Left renal pelvis (tissue), 4 donors: ENCODE results near the gene MYT1. TPM values are rescaled to one million over a fixed set of nuclear protein-coding genes. Genes with fewer than 3 reads are reported as not detected.
A peak's percentile ranks its signal among the peaks of the same experiment; 100 is the strongest.

Source experiments
- DNase-seq, 4 donors: peaks; one replicate each; pipeline ENCODE4 v3.0.0-alpha.2; 2013; ENCODE audit warnings: low read depth in 4 of 4, low spot score in 3 of 4
- polyA plus RNA-seq, 4 donors: library from polyadenylated mRNA; unstranded; fragments of 120-200 nt; gene quantifications; one replicate each; pipeline ENCODE4 v1.2.1, GENCODE V29; 2013; ENCODE audit not compliant: insufficient read length in 4 of 4

The MYT1 gene
- polyA plus RNA-seq, 4 donors: 0.23 to 0.79 (median 0.52) TPM

GRCh38 chr20:64153861-64154589 lies 10.2 kb upstream of the MYT1 start:
- DNase-seq: no peak

GRCh38 chr20:64154590-64155257 lies 9.5 kb upstream of the MYT1 start:
- DNase-seq: no peak

- no peak for DNase-seq
Measured at GRCh38 chr20:64155258-64156135, 8.8 kb upstream of the MYT1 start.

- DNase-seq: no peak
Measured at GRCh38 chr20:64156136-64156885, 7.9 kb upstream of the MYT1 start.

- no peak for DNase-seq
Measured at GRCh38 chr20:64156886-64157875, 7.1 kb upstream of the MYT1 start.

DNA sequence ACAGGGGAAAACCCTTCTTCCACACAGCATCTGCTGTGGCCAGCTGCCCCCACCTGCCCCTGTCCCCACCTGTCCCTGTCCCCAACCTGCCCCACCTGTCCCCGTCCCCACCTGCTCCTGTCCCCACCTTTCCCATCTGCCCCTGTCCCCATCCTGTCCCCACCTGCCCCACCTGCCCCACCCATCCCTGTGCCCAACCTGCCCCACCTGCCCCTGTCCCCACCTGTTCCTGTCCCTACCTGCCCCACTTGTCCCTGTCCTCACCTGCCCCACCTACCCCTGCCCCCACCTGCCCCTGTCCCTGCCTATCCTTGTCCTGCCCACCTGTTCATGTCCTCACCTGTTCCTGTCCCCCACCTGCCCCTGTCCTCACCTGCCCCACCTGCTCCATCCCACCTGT lies 6.4 kb upstream of the MYT1 start:
- no peak for DNase-seq

DNA sequence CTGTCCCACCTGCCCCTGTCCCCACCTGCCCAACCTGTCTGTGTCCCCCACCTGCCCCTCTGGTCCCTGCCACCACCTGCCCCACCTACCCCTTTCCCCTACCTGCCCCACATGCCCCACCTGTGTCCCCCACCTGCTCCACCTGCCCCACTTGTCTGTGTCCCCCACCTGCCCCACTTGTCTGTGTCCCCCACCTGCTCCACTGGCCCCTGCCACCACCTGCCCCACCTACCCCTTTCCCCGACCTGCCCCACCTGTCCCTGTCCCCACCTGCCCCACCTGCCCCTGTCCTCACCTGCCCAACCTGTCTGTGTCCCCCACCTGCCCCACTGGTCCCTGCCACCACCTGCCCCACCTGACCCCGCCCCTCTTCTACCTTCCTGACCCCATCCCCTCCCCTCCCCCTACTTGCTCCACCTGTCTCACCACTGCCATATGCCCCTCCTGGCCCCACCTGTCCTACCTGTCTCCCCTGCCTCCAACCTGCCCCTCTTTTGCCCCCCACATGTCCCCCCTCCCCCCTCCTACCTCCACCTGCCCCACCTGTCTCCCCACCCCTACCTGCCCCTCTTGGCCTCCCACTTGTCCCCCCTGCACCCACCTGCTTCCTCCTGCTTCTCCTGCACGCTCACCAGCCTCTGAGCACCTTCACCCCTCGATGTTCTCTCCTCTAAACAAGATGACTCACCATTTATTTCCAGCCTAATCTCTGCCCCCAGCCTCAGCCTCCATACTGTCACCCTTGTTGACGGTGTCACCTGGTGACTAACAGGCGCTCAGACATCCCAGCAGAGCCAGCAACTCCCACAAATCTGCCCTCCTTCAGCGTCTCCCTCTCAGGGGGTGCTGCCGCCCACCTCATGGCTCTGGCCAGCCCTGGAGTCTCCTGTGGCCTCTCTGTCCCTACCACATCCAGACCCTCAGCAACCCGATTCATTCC lies 5.6 kb upstream of the MYT1 start:
- no peak for DNase-seq

- no peak for DNase-seq
Measured at GRCh38 chr20:64159286-64159680, 5.0 kb upstream of the MYT1 start.

GRCh38 chr20:64159711-64160110 lies 4.5 kb upstream of the MYT1 start:
- no peak for DNase-seq

DNA sequence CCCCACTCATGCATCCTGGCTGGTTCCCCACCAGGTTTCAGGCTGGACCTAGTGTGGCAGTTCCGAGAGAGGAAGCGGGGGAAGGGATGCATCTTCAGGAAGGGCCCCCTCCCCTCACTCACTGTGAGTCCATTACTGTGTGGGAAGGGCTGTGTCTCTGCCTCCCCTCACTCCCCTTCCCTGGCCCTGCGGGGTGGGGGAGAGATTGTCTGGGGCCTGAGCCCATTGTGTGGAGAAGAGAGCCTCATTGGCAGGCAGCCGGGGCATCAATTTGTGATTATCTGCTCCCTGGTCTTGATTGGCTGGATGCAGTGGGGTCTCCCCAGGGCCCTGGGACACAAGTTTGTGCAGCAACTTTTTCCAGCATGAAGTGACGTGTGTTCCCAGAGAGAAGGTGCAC lies 4.1 kb upstream of the MYT1 start:
- no peak for DNase-seq

- DNase-seq: no peak
Measured at GRCh38 chr20:64160526-64161355, 3.5 kb upstream of the MYT1 start.

DNA sequence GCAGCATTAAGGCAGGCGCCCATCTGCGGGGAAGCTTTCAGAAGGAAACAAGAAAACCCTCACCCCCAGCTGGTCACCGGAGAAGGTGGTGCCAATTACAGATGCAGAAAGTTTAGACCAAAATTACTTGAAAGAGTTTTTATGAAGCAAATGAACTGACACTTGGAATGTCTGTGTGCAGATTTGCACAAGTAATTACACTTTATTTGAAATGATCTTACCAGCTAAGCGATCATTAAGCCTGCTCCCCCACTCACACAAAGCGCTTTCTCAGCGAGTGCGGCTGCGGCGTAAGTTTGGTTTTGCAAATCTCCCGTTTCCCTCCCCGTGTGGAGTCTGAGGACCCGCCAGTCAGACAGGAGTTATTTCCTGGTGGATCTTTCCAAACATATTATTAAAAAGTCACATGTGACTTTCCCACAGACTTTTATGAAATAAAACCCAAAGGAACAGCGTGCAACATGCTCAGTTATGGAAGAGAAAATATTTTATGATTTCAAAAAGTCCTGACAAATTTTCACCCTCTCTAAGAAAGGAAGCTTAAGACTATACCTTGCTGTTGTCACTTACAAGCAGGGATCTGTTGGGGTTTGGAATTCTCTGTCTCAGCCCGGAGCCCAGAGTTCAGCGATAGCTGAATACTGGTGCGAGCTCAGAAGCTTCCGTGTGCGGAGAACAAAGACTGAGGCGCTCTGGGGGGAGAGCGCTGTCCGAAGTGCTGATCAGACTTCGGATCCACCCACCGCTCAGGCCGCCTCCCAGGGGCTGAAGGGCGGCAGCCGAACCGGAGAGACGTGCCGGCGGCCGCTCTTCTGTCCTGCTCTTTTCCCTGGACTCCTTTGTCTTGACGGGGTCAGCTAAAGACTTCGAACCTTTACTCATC lies 2.7 kb upstream of the MYT1 start:
- DNase-seq: peak; percentile 38 to 69 (median 49)

- no peak for DNase-seq
Measured at GRCh38 chr20:64162239-64162910, 1.9 kb upstream of the MYT1 start.

DNA sequence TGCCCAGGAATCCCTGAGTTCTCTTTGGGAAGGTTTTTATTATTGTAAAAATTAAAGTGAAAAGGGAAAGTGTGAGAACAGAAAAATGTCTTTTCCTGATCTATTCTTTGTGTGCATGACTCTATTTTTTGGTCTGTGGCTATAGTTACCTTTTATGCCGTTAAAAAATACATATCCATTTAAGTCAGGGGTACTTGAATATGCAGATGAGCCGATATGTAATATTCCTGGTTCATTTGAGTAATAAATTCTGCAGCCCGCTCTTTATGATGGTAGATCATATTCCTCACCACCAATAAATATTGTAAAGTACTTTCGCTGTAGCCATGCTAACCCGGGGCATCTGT lies 503 bp upstream of the MYT1 start:
- no peak for DNase-seq

DNA sequence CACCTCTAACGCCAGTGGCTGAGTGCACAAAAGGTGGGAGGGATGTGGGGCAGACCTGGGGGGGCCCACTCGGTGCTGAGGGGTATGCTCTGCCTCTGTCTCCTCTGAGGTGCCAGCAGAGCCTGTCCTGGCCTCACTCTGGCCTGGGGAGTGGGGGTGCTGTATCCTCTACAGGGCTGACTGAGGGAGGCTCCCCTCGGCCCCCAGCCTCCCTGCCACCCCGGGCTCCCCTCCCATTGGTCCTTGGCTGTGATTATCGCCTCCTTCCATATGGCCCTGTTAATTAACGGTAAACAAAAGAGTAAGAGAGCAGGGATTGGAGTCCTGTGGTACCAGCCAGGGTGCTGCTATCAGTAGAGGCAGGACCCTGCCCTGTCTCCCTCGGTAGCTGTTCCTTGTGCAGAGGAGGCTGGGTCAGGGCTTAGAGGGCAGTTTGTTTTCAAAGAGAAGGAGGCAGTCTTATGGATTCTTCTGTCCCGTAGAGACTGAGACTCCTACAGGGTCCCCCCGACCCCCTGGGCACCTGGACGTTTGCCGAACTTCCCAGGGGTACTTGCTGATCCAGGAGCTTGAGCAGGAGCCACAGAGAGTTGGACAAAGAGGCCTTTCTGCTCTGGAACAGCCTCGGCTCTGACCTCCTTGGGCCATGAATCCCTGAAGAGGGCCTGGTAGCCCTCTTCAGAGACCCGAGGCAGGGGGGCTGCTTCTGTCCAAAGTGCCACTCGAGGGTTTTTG lies 1.8 kb downstream of the MYT1 start:
- DNase-seq: no peak
